Sigmoid colon (tissue), 4 donors: Measurements from ENCODE around the gene PRMT1.
A peak's percentile ranks its signal among the peaks of the same experiment; 100 is the strongest.

Source experiments
- POLR2A ChIP-seq, 2 donors: fragments of 450-650 bp; IDR thresholded peaks; one replicate each; pipeline ENCODE4 v1.6.1; 2016; ENCODE audit warnings: antibody characterized with exemption in 2 of 2, mild to moderate bottlenecking in 2 of 2, moderate library complexity in 2 of 2
- POLR2AphosphoS5 ChIP-seq, 4 donors: sonication (generic); formaldehyde crosslinking; IDR thresholded peaks; one replicate each; pipeline ENCODE4 v1.6.1; 2017; ENCODE audit warnings: antibody characterized with exemption in 4 of 4
- TF ChIP-seq, protein P1 (sequence below), 4 experiments: fragments of 450-650 bp in 3 of 4; fragments of 200-600 bp in 1 of 4; IDR thresholded peaks; one replicate each; pipeline ENCODE4 v1.5.1; 2016 to 2019; ENCODE audit warnings: antibody characterized with exemption in 4 of 4, mild to moderate bottlenecking in 3 of 4, moderate library complexity in 2 of 4

DNA sequence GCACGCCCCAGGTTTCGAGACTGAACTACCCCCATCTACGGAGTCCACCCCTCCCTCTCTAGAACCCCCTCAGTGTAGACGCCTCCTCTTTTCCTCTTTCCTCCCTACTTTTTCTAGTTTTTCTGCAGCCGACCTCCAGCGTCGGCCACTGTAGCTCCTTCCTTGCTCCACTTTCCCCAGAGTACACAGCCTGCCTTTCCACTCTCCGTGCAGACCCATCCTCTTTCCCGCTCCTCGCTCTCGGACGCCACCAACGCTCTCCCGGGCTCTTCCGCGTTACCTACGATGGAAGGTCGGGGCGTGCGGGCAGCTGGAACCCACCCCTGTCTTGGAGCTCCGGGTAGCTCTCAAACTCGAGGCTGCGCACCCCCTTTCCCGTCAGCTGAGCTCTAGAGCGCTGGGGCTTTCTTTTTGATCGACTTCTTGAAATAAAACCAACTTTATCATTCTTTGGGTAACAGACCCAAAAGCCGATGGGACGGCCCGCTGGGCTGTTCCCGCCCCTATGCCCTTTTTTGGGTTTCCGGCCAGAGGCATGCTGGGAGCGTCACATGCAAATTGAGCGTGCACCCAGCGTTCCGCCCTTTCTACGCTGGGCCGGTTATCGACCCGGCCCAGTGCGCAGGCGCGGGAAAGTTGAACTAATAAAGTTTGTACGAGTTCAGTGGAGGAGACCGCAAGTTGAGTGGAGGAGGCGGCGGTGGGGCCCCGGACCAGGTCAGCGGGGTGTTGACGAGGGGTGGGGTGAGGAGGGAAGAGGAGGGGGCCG is 11.5 kb upstream of the PRMT1 start, which contains the start of the genes BCL2L12 and IRF3:
- TF ChIP-seq POLR2A (IDR thresholded peaks at IDR 0.05) (peak; percentile 67 to 70), POLR2AphosphoS5 (IDR thresholded peaks at IDR 0.05) (peak; percentile 86 to 91 (median 90))
- TF ChIP-seq, protein P1, sequence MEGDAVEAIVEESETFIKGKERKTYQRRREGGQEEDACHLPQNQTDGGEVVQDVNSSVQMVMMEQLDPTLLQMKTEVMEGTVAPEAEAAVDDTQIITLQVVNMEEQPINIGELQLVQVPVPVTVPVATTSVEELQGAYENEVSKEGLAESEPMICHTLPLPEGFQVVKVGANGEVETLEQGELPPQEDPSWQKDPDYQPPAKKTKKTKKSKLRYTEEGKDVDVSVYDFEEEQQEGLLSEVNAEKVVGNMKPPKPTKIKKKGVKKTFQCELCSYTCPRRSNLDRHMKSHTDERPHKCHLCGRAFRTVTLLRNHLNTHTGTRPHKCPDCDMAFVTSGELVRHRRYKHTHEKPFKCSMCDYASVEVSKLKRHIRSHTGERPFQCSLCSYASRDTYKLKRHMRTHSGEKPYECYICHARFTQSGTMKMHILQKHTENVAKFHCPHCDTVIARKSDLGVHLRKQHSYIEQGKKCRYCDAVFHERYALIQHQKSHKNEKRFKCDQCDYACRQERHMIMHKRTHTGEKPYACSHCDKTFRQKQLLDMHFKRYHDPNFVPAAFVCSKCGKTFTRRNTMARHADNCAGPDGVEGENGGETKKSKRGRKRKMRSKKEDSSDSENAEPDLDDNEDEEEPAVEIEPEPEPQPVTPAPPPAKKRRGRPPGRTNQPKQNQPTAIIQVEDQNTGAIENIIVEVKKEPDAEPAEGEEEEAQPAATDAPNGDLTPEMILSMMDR (IDR thresholded peaks at IDR 0.05): no peak
